Measurements from ENCODE around the gene SH2D6.

Gene SH2D6

DNA sequence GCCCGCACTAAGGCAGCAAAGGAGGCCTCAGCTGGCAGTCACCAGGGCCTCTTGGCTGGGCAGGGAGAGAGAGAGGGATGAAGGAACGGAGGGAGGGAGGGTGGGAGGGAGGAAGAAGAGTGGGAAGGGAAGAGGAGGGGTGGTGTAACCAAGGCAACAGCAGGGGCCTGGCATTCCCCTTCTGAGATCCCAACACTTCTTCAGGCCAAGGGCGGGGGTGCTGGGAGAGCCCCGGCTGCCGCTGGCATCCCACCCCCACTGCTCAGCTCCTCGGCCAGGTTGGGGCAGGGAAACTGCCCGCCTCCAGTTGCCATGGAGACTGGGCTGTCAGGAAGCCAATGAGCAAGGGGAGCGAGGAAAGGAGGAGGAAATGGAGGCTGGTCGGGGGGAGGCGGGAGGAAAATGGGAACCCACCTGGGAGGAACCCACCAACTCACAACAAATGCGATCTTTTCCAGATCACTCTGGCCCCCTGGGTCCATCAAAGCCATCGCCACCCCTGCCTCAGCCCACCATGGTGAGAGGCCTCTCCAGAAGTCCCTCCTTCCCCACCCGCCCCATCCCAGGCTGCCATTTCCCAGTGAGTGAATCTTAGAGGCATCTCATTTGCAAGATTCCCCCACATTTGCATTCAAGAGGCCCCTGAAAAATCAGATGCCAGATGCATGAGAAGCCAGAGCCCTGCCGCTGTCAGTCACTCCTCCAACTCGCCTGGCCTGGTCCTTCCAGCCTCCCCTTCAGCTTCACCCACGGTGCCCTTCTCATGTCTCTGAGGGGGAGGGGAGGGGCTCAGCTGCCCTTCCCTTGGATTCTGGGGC lies 12.4 kb downstream of the SH2D6 start:
- no peak for TF ChIP-seq CTCF (IDR thresholded peaks at IDR 0.05; ENCODE audit: low read depth, low read length)
- peak; percentile 87 for DNase-seq
- H3K36me3 ChIP-seq, result no peaks in the 10 kb centered on the region
- no peaks in the 10 kb centered on the region for H3K9me3 ChIP-seq
- peak overlapping the region; percentile 23 for H3K4me3 ChIP-seq (ENCODE audit: low read depth, low read length)
- H3K4me1 ChIP-seq, result peaks cover 39% of the 10 kb centered on the region
- H3K27me3 ChIP-seq, result no peaks in the 10 kb centered on the region

- H3K9me3 ChIP-seq, result no peaks in the 10 kb centered on the region
- no peak for DNase-seq
- TF ChIP-seq CTCF (IDR thresholded peaks at IDR 0.05; ENCODE audit: low read depth, low read length), result no peak
- no peaks in the 10 kb centered on the region for H3K36me3 ChIP-seq
- no peaks in the 10 kb centered on the region for H3K27me3 ChIP-seq
- peak overlapping the region; percentile 21 for H3K4me3 ChIP-seq (ENCODE audit: low read depth, low read length)
- H3K4me1 ChIP-seq, result peaks cover 45% of the 10 kb centered on the region
Observed at GRCh38 chr2:85431570-85432205, 13.2 kb downstream of the SH2D6 start.

GRCh38 chr2:85433511-85434089 lies 15.1 kb downstream of the SH2D6 start:
- no peaks in the 10 kb centered on the region for H3K9me3 ChIP-seq
- H3K36me3 ChIP-seq, result no peaks in the 10 kb centered on the region
- no peak for TF ChIP-seq CTCF (IDR thresholded peaks at IDR 0.05; ENCODE audit: low read depth, low read length)
- peak; percentile 82 for DNase-seq
- peaks cover 56% of the 10 kb centered on the region for H3K4me1 ChIP-seq
- no peak overlapping the region for H3K4me3 ChIP-seq (ENCODE audit: low read depth, low read length)
- H3K27me3 ChIP-seq, result no peaks in the 10 kb centered on the region

GRCh38 chr2:85434696-85435095 lies 16.2 kb downstream of the SH2D6 start:
- Histone ChIP-seq H3K9me3 (no peaks in the 10 kb centered on the region), H3K4me1 (peaks cover 61% of the 10 kb centered on the region), H3K4me3 (ENCODE audit: low read depth, low read length) (no peak overlapping the region), H3K36me3 (no peaks in the 10 kb centered on the region), H3K27me3 (no peaks in the 10 kb centered on the region)
- DNase-seq, result no peak
- TF ChIP-seq CTCF (IDR thresholded peaks at IDR 0.05; ENCODE audit: low read depth, low read length), result no peak

DNA sequence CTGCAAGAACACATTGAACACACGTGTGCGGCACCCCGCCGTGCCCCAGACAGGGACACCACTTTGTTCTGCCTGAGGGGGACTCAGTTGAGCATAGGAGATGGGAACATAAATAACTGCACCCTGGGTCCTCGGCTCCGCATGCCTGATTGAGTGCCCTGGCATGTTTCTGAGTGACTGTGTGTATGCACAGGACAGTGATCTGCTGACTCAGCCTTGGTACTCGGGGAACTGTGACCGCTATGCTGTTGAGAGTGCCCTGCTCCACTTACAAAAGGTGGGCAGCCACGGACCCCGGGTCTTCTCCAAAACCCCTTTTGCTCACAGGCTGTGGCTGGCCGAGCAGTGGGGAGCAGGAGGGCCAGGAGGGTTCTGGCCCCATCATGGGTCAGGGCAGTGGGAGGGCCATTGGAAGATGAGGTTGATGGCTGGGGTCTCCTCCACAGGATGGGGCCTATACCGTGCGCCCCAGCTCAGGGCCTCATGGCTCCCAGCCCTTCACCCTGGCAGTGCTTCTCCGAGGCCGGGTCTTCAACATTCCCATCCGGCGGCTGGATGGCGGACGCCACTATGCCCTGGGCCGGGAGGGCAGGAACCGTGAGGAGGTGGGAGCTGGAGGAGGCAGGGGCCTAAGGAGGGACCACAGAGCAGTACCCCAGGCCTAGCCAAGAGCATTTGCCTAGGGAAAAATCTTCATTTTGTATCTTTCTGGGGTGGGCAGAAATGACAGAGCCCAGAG lies 16.9 kb downstream of the SH2D6 start:
- H3K27me3 ChIP-seq, result no peaks in the 10 kb centered on the region
- no peak for DNase-seq
- no peak for TF ChIP-seq CTCF (IDR thresholded peaks at IDR 0.05; ENCODE audit: low read depth, low read length)
- H3K36me3 ChIP-seq, result no peaks in the 10 kb centered on the region
- no peak overlapping the region for H3K4me3 ChIP-seq (ENCODE audit: low read depth, low read length)
- H3K4me1 ChIP-seq, result peaks cover 55% of the 10 kb centered on the region
- H3K9me3 ChIP-seq, result no peaks in the 10 kb centered on the region

All from BE2C (cell line).